ENCODE results near the gene KRT1.

The KRT1 gene

GRCh38 chr12:52634266-52635056 is 45.7 kb downstream of the KRT1 start:
- DNase-seq (ENCODE audit: low spot score): no peak

- no peak for DNase-seq (ENCODE audit: low spot score)
These were observed 46.8 kb downstream of the KRT1 start for GRCh38 chr12:52633383-52633782.

GRCh38 chr12:52632656-52633055 is 47.6 kb downstream of the KRT1 start:
- DNase-seq (ENCODE audit: low spot score): no peak

- no peak for DNase-seq (ENCODE audit: low spot score)
These were observed 48.3 kb downstream of the KRT1 start for GRCh38 chr12:52631676-52632459.

- DNase-seq (ENCODE audit: low spot score): no peak
These were observed 48.9 kb downstream of the KRT1 start for GRCh38 chr12:52631264-52631663.

- no peak for DNase-seq (ENCODE audit: low spot score)
These were observed 49.5 kb downstream of the KRT1 start for GRCh38 chr12:52630599-52631200.

- no peak for DNase-seq (ENCODE audit: low spot score)
These were observed 50.2 kb downstream of the KRT1 start for GRCh38 chr12:52630008-52630500.

GRCh38 chr12:52629281-52630007 is 50.8 kb downstream of the KRT1 start:
- no peak for DNase-seq (ENCODE audit: low spot score)

GRCh38 chr12:52628841-52629240 is 51.4 kb downstream of the KRT1 start:
- no peak for DNase-seq (ENCODE audit: low spot score)

- no peak for DNase-seq (ENCODE audit: low spot score)
These were observed 52.1 kb downstream of the KRT1 start for GRCh38 chr12:52628111-52628507.

GRCh38 chr12:52627395-52628110 is 52.7 kb downstream of the KRT1 start:
- no peak for DNase-seq (ENCODE audit: low spot score)
